ENCODE results near the gene RASAL1.

- TF ChIP-seq, protein P1, sequence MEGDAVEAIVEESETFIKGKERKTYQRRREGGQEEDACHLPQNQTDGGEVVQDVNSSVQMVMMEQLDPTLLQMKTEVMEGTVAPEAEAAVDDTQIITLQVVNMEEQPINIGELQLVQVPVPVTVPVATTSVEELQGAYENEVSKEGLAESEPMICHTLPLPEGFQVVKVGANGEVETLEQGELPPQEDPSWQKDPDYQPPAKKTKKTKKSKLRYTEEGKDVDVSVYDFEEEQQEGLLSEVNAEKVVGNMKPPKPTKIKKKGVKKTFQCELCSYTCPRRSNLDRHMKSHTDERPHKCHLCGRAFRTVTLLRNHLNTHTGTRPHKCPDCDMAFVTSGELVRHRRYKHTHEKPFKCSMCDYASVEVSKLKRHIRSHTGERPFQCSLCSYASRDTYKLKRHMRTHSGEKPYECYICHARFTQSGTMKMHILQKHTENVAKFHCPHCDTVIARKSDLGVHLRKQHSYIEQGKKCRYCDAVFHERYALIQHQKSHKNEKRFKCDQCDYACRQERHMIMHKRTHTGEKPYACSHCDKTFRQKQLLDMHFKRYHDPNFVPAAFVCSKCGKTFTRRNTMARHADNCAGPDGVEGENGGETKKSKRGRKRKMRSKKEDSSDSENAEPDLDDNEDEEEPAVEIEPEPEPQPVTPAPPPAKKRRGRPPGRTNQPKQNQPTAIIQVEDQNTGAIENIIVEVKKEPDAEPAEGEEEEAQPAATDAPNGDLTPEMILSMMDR (IDR thresholded peaks at IDR 0.05; ENCODE audit: low read depth, low read length): no peak
- no peak for TF ChIP-seq POLR2A (IDR thresholded peaks at IDR 0.05; ENCODE audit: extremely low read depth, insufficient read length)
- TF ChIP-seq MYC (IDR thresholded peaks at IDR 0.05; ENCODE audit: low read depth, low read length): no peak
- TF ChIP-seq, protein P2, sequence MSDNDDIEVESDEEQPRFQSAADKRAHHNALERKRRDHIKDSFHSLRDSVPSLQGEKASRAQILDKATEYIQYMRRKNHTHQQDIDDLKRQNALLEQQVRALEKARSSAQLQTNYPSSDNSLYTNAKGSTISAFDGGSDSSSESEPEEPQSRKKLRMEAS (IDR thresholded peaks at IDR 0.05; ENCODE audit: low read depth, low read length): no peak
Measured at GRCh38 chr12:113060336-113060960, 75.1 kb downstream of the RASAL1 start.
